Spleen (tissue), 7 donors: Measurements from ENCODE around the gene ATRIP.
A peak's percentile ranks its signal among the peaks of the same experiment; 100 is the strongest.

ENCODE experiments used
- POLR2AphosphoS5 ChIP-seq, 3 donors: sonication (generic); formaldehyde crosslinking; IDR thresholded peaks; one replicate each; pipeline ENCODE4 v1.5.1; 2017; ENCODE audit warnings: antibody characterized with exemption in 3 of 3
- TF ChIP-seq, protein P1 (sequence below), 11 experiments: fragments of 200-600 bp in 7 of 11; fragments of 450-650 bp in 4 of 11; sonication (generic) in 4 of 11; IDR thresholded peaks in 8 of 11; conservative IDR thresholded peaks in 3 of 11; 1 replicate in 7 of 11; 2 replicates in 4 of 11; pipeline versions ENCODE4 v1.4.0 to v1.8.0; 2016 to 2021; ENCODE audit warnings: antibody characterized with exemption in 11 of 11, inconsistent platforms in 4 of 11, mild to moderate bottlenecking in 1 of 11
- donor health status: DM: no; HTN: no; CAD: no; lungs with moderate emphysema.
- donor health status: DM: no; HTN: no; CAD: no.
- donor health status: DM: no; HTN: no; CAD: no.

DNA sequence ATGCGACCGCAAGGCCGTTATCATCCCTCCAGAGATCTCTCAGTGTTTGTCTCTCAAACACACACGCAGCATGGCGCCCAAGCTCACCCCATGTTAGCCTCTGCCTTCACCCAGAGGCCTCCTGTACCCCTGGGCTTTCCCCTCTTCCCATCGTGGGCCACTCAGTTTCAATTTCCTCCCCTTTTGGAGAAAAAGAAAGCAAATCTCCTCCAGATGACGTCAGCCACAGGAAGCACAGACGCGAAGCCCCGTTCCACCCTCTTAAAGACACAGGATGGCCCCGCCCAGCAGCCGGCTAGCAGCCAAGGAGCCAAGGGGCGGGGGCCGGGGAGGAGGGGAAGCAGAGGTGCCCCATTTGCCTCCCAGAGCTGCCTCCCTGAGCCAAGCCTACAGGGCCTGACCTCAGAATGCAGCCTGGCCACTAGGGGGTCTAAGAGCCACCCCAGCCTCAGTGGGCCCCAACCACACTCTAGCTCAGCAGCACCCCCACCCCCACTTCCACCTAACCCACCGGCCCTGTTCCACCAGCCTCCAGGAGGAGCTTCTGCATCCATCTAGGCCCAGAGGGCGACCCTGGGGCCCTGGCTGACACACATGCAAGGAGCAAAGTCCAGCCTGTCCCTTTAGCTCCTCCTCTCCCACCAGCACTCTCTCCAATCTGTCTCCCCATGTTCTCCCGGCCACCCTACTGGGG, 26.5 kb downstream of the ATRIP start:
- TF ChIP-seq, protein P1, sequence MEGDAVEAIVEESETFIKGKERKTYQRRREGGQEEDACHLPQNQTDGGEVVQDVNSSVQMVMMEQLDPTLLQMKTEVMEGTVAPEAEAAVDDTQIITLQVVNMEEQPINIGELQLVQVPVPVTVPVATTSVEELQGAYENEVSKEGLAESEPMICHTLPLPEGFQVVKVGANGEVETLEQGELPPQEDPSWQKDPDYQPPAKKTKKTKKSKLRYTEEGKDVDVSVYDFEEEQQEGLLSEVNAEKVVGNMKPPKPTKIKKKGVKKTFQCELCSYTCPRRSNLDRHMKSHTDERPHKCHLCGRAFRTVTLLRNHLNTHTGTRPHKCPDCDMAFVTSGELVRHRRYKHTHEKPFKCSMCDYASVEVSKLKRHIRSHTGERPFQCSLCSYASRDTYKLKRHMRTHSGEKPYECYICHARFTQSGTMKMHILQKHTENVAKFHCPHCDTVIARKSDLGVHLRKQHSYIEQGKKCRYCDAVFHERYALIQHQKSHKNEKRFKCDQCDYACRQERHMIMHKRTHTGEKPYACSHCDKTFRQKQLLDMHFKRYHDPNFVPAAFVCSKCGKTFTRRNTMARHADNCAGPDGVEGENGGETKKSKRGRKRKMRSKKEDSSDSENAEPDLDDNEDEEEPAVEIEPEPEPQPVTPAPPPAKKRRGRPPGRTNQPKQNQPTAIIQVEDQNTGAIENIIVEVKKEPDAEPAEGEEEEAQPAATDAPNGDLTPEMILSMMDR (IDR thresholded peaks at IDR 0.05 in 8 of 11, conservative IDR thresholded peaks at IDR 0.05 in 3 of 11): peak; percentile 38 to 71 (median 55)
- peak; percentile 92 to 96 (median 95) for TF ChIP-seq POLR2AphosphoS5 (IDR thresholded peaks at IDR 0.05)
